GM23338 (cell line): ENCODE results near the gene RECQL.

Source experiments
- CREB1 ChIP-seq: fragments of 250-450 bp; sonication (Bioruptor Pico); IDR thresholded peaks from 2 replicates; pipeline ENCODE4 v1.5.0; 2020; ENCODE audit warnings: low read depth, mild to moderate bottlenecking, moderate library complexity
- ETS1 ChIP-seq: IDR thresholded peaks from 2 replicates; pipeline ENCODE4 v1.6.1; 2016; ENCODE audit warnings: antibody characterized with exemption
- EZH2 ChIP-seq: fragments of 200-600 bp; sonication (generic); IDR thresholded peaks from one replicate; pipeline ENCODE4 v1.8.0; 2017; ENCODE audit warnings: antibody characterized with exemption, mild to moderate bottlenecking, low read depth; ENCODE audit not compliant: unreplicated experiment
- EZH2phosphoT487 ChIP-seq: fragments of 200-600 bp; sonication (generic); IDR thresholded peaks from one replicate; pipeline ENCODE4 v1.8.1; 2018; ENCODE audit warnings: antibody characterized with exemption; ENCODE audit not compliant: unreplicated experiment
- POLR2AphosphoS5 ChIP-seq: IDR thresholded peaks from 2 replicates; pipeline ENCODE4 v1.6.1; 2016; ENCODE audit warnings: antibody characterized with exemption, low read depth
- REST ChIP-seq: IDR thresholded peaks from one replicate; pipeline ENCODE4 v1.6.1; 2018; ENCODE audit warnings: antibody characterized with exemption; ENCODE audit not compliant: unreplicated experiment
- TF ChIP-seq, protein P1 (sequence below), 2 experiments: fragments of 200-600 bp in 1 of 2; sonication (generic) in 1 of 2; conservative IDR thresholded peaks; 2 replicates each; pipeline versions ENCODE4 v1.5.1 to v1.6.1; 2016 to 2017; ENCODE audit warnings: antibody characterized with exemption in 2 of 2, low read depth in 2 of 2, mild to moderate bottlenecking in 2 of 2, moderate library complexity in 1 of 2

- TF ChIP-seq, protein P1, sequence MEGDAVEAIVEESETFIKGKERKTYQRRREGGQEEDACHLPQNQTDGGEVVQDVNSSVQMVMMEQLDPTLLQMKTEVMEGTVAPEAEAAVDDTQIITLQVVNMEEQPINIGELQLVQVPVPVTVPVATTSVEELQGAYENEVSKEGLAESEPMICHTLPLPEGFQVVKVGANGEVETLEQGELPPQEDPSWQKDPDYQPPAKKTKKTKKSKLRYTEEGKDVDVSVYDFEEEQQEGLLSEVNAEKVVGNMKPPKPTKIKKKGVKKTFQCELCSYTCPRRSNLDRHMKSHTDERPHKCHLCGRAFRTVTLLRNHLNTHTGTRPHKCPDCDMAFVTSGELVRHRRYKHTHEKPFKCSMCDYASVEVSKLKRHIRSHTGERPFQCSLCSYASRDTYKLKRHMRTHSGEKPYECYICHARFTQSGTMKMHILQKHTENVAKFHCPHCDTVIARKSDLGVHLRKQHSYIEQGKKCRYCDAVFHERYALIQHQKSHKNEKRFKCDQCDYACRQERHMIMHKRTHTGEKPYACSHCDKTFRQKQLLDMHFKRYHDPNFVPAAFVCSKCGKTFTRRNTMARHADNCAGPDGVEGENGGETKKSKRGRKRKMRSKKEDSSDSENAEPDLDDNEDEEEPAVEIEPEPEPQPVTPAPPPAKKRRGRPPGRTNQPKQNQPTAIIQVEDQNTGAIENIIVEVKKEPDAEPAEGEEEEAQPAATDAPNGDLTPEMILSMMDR (conservative IDR thresholded peaks at IDR 0.05; ENCODE audit: low read depth in 2 of 2) = no peak
- TF ChIP-seq EZH2 (no peak), CREB1 (no peak), POLR2AphosphoS5 (no peak), ETS1 (no peak), REST (no peak), EZH2phosphoT487 (no peak)
Observed at GRCh38 chr12:21523148-21523547, 21.7 kb upstream of the RECQL start.
